Measurements from ENCODE around the gene MMP1. TPM values are rescaled to one million over a fixed set of nuclear protein-coding genes. Genes with fewer than 3 reads are reported as not detected.

Gene MMP1
- total RNA-seq, 1 experiment from 2014 or later: 15.7 TPM

DNA sequence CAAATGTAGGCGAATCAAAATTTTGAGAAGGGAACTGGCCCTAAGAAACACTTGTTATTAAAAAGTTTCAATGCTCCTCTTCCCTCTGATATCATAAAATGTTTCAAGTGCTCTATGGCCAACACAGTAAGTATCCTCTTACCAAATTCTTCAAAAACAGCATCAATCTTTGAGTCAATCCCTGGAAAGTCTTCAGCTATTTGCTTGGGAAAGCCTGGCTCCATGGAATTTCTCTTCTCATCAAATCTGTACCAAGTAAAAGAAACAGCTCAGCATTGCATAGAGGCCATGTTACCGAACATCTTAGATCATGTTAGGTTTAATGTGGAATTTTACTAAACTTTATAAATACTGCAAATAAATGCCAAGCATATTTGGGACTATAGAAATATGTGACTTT, 39.2 kb upstream of the MMP1 start:
- H3K9me3 Mint-ChIP-seq (ENCODE audit: unreplicated experiment): no peaks in the 10 kb centered on the region
- no TSS peak for BruUV-seq (replicated peaks)
- no peaks in the 10 kb centered on the region for H3K36me3 ChIP-seq (ENCODE audit: control insufficient read depth, insufficient read depth, low read length)
- H3K27ac Mint-ChIP-seq (ENCODE audit: unreplicated experiment): no peak overlapping the region
- no peak overlapping the region for H3K4me3 Mint-ChIP-seq (ENCODE audit: unreplicated experiment)
- no peaks in the 10 kb centered on the region for H3K4me1 Mint-ChIP-seq (ENCODE audit: low read depth, unreplicated experiment)
- no peaks in the 10 kb centered on the region for H3K4me1 ChIP-seq
- TF ChIP-seq, protein P1, sequence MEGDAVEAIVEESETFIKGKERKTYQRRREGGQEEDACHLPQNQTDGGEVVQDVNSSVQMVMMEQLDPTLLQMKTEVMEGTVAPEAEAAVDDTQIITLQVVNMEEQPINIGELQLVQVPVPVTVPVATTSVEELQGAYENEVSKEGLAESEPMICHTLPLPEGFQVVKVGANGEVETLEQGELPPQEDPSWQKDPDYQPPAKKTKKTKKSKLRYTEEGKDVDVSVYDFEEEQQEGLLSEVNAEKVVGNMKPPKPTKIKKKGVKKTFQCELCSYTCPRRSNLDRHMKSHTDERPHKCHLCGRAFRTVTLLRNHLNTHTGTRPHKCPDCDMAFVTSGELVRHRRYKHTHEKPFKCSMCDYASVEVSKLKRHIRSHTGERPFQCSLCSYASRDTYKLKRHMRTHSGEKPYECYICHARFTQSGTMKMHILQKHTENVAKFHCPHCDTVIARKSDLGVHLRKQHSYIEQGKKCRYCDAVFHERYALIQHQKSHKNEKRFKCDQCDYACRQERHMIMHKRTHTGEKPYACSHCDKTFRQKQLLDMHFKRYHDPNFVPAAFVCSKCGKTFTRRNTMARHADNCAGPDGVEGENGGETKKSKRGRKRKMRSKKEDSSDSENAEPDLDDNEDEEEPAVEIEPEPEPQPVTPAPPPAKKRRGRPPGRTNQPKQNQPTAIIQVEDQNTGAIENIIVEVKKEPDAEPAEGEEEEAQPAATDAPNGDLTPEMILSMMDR (IDR thresholded peaks at IDR 0.05; ENCODE audit: insufficient read depth in 1 of 2, low read depth in 1 of 2, low read length in 1 of 2, severe bottlenecking in 1 of 2, unreplicated experiment in 1 of 2): no peak
- no peaks in the 10 kb centered on the region for H3K9me3 ChIP-seq
- intact Hi-C loops (cut with micrococcal nuclease; ENCODE audit: unreplicated experiment): no loop called here
- no peak overlapping the region for H3K4me3 ChIP-seq (ENCODE audit: low read depth, low read length)
- no peaks in the 10 kb centered on the region for H3K27me3 ChIP-seq (replicated peaks; ENCODE audit: control insufficient read depth, insufficient read depth, low read length)
- ChIA-PET POLR2A (no interaction called here), CTCF (no interaction called here)
- DNase-seq: no peak
- H3K27me3 Mint-ChIP-seq (ENCODE audit: insufficient read depth, unreplicated experiment): peaks cover 4% of the 10 kb centered on the region
- H3K36me3 Mint-ChIP-seq (ENCODE audit: insufficient read depth, unreplicated experiment): no peaks in the 10 kb centered on the region

DNA sequence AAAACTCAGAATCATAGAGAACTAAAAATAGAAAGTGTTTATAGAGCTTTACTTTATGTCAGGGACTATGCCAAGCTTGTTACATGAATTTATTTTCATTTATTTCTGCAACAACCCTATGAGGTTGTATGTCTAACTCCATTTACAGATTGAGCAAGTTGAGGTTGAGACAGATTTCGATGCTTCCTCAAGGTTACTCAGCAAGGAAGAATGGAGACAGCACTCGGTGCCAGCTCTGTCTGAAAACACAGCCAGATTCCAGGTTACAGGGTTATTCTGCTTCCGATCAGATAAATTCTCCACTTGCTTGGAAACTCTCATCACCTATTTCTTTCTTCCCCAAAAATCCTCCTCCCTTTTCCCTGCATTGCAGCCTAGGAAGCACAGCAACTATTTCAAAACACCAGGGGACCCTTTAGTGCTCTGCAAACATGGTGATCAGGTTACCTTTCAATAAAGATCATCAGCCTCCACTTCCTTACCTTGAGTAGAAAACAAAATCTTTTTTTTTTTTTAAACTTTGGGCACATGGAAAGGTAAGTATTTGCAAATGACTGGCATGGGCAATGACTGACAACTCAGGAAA, 38.4 kb upstream of the MMP1 start:
- Histone ChIP-seq H3K4me1 (no peaks in the 10 kb centered on the region), H3K27me3 (replicated peaks; ENCODE audit: control insufficient read depth, insufficient read depth, low read length) (no peaks in the 10 kb centered on the region), H3K9me3 (no peaks in the 10 kb centered on the region), H3K4me3 (ENCODE audit: low read depth, low read length) (no peak overlapping the region), H3K36me3 (ENCODE audit: control insufficient read depth, insufficient read depth, low read length) (no peaks in the 10 kb centered on the region)
- Mint-ChIP-seq H3K4me3 (ENCODE audit: unreplicated experiment) (no peak overlapping the region), H3K9me3 (ENCODE audit: unreplicated experiment) (no peaks in the 10 kb centered on the region), H3K4me1 (ENCODE audit: low read depth, unreplicated experiment) (no peaks in the 10 kb centered on the region), H3K36me3 (ENCODE audit: insufficient read depth, unreplicated experiment) (no peaks in the 10 kb centered on the region), H3K27me3 (ENCODE audit: insufficient read depth, unreplicated experiment) (peaks cover 4% of the 10 kb centered on the region), H3K27ac (ENCODE audit: unreplicated experiment) (no peak overlapping the region)
- TF ChIP-seq, protein P1 (IDR thresholded peaks at IDR 0.05; ENCODE audit: insufficient read depth in 1 of 2, low read depth in 1 of 2, low read length in 1 of 2, severe bottlenecking in 1 of 2, unreplicated experiment in 1 of 2): no peak
- ChIA-PET CTCF (interaction anchor here (0.7 kb wide), 1 partner anchor 13 kb away, joined by 3 read pairs; no protein-coding TSS in a partner anchor), POLR2A (no interaction called here)
- intact Hi-C loops (cut with micrococcal nuclease; ENCODE audit: unreplicated experiment): no loop called here
- no TSS peak for BruUV-seq (replicated peaks)
- no peak for DNase-seq

DNA sequence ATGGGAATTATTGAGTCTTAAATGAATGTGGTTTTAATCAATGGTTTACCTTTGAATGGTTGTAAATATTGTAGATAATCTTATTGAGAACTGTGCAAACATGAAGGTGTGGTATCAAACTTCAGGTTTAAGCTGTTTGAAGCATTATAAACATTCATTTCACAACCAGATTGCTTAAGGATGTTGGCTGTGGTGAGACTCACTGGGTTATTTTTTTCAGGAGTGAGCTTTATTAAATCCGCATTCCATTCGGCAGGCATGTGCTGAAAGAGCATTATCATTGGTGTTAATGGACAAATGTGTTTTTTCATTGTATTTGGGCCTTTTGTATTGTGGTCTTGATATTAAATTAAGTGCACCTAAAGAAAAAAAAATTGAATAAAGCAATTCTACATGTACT, 35.8 kb upstream of the MMP1 start:
- POLR2A ChIA-PET: no interaction called here
- no TSS peak for BruUV-seq (replicated peaks)
- no peaks in the 10 kb centered on the region for H3K9me3 Mint-ChIP-seq (ENCODE audit: unreplicated experiment)

More for the DNA sequence above, 35.8 kb upstream of the MMP1 start:
- DNase-seq: no peak
- intact Hi-C loops (cut with micrococcal nuclease; ENCODE audit: unreplicated experiment): no loop called here
- Mint-ChIP-seq H3K27ac (ENCODE audit: unreplicated experiment) (no peak overlapping the region), H3K4me3 (ENCODE audit: unreplicated experiment) (no peak overlapping the region), H3K36me3 (ENCODE audit: insufficient read depth, unreplicated experiment) (no peaks in the 10 kb centered on the region), H3K4me1 (ENCODE audit: low read depth, unreplicated experiment) (no peaks in the 10 kb centered on the region), H3K27me3 (ENCODE audit: insufficient read depth, unreplicated experiment) (peaks cover 4% of the 10 kb centered on the region)
- no peaks in the 10 kb centered on the region for H3K4me1 ChIP-seq
- no peaks in the 10 kb centered on the region for H3K36me3 ChIP-seq (ENCODE audit: control insufficient read depth, insufficient read depth, low read length)
- TF ChIP-seq, protein P1 (IDR thresholded peaks at IDR 0.05; ENCODE audit: insufficient read depth in 1 of 2, low read depth in 1 of 2, low read length in 1 of 2, severe bottlenecking in 1 of 2, unreplicated experiment in 1 of 2): no peak
- H3K27me3 ChIP-seq (replicated peaks; ENCODE audit: control insufficient read depth, insufficient read depth, low read length): no peaks in the 10 kb centered on the region
- CTCF ChIA-PET: no interaction called here
- no peaks in the 10 kb centered on the region for H3K9me3 ChIP-seq
- no peak overlapping the region for H3K4me3 ChIP-seq (ENCODE audit: low read depth, low read length)
